GM21367 (cell line): ENCODE results near the gene COG5.

Experiments
- ATAC-seq: cut with Tn5 transposase; IDR thresholded peaks from one replicate; pipeline ENCODE4 v1.9.1; 2021; ENCODE audit not compliant: unreplicated experiment

The COG5 gene

DNA sequence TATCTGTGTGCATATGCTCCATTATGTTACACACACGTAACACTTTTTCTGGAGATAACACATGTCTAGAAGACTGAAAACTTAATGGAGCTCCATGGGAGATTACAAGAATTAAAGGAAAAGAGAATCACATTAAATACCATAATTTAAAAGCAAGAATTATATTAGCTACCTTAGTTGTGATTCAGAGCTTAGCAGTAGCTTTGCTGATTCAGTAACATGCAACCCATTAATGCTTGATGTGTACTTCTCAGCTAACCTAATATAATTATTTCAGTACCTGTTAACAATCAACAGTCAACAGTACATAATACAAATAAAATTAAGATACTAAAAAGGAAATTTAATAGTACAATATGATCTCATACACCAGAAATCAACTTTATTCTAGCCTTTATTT, 167.6 kb downstream of the COG5 start:
- no peak for ATAC-seq

GRCh38 chr7:107394831-107395230, 168.9 kb downstream of the COG5 start:
- no peak for ATAC-seq

GRCh38 chr7:107394276-107394675, 169.4 kb downstream of the COG5 start:
- ATAC-seq, result no peak

DNA sequence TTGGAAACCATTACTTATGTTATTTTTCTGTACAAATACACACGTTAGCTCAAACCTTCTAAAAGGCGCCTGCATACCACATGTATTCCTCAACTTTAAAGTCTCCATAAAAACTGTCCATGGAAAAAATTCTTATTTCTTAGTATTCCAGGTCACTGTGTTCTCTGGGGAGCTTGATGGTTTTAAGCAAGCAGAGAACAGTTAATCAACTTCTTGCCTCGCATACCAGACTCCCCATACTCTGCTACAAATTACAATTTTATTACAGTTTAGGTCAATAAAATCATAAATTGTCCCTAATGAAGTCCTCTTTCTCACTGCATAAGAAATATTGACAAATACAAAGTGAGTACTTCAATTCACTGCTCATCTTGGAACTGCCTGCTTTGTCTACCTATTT, 170.9 kb downstream of the COG5 start:
- no peak for ATAC-seq

GRCh38 chr7:107390916-107391315, 172.8 kb downstream of the COG5 start:
- no peak for ATAC-seq

GRCh38 chr7:107388604-107389003, 175.1 kb downstream of the COG5 start:
- ATAC-seq, result no peak

DNA sequence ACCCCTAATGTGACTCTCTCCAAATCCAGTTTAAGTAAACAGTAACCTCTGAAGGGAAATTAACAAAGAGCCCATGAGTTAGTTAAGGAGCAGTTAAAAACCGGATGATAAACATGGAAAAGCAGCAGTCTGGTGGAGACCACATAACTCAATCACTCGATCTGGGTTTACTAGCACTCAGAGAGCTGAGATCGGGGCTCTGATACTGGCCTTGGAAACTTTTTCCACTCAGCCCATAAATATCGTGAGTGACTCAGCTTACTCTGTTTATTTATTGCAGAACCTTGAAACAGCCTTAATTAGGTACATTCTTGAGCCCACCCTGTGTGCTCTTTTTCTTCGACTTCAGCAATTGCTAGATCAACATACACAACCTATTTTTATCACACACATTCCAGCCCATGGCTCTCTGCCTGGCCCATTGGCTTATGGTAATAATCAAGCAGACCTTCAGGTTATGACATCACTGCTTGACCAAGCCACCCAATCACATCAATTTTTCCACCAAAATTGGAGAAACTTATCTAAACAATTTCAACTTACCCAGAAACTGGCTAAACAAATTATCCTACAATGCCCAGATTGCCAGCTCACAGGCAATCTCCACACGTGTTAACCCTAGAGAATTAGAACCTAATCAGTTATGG, 176.0 kb downstream of the COG5 start:
- ATAC-seq, result no peak

GRCh38 chr7:107387128-107387527, 176.6 kb downstream of the COG5 start:
- no peak for ATAC-seq

DNA sequence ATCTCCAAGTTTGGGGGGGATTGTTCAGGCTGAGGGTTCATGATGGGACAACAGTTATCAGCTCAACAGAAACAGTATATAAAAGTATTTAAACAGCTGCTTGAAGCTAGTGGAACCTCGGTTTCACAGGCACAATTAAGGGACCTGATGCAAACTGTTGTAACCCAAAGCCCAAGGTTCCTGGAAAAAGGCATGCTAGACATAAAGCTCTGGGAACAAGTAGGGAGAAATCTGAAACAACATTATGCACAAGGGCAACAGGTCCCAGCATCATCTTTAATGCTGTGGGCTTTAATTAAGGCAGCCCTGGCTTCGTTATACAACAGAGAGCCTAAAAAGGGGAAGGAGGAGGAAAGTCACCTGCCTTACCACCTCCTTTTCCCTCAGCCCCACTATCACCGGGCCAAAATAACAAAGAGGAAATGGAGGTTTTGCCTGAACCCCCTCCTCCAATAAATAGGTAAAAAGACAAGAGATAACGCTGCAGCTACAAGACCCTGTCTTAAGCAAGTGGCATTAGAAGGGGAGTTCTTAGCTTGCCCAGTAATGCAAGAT, 177.1 kb downstream of the COG5 start:
- no peak for ATAC-seq

DNA sequence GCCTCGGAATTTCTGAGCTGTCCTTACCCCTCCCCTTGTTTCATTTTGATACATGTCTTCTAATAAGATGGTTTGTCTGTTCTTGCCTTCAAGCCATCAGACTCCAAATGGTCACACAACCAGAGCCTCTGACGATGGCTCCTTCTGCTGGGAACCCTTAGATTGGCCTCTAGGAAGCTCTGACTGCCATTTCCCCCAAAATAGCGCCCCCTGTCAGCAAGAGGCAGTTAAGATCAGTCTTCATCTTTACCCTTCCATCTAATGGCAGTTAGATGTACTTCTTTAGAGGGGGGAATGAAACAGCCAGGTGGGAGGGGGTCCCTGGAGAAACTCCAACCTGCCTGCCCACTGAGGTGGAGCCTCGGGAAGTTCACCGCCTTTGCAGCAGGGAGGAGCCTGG, 179.7 kb downstream of the COG5 start:
- no peak for ATAC-seq

DNA sequence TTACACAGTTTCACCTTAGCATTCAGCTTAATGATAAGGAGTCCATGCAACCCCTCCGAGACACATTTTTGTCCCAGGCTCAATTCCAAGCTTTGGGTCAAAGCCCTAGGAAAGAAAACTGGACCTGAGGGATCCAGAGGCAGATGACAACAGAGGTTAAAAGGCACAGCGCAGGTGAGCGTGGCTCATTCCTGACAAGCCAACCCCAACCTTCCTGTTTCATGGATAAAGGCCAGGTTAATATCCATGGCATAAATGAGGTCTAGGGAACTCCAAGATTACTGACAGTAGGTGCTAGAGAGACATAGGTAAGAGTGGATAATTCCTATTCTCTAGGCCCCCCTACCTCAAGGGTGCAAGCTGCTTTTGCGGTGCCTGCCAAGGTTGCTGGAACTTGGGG, 180.5 kb downstream of the COG5 start:
- no peak for ATAC-seq

DNA sequence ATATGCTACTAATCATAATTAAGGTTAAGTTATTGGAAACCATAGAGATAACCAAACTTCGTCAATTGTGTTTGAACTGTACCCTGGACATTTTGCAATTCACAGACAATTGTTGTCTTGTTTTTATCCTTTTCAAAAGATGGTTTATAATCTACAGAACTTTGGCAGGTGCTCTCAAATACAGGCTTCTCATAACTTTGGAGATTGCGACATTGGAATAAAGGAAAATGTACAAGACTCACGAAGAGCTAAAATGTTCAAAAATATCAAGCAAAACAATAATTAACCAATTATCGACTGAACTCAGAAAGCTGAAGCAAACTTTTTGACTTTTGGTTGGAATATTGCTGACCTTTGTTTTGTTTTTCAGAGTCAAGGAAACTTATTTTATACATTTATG, 182.3 kb downstream of the COG5 start:
- no peak for ATAC-seq

DNA sequence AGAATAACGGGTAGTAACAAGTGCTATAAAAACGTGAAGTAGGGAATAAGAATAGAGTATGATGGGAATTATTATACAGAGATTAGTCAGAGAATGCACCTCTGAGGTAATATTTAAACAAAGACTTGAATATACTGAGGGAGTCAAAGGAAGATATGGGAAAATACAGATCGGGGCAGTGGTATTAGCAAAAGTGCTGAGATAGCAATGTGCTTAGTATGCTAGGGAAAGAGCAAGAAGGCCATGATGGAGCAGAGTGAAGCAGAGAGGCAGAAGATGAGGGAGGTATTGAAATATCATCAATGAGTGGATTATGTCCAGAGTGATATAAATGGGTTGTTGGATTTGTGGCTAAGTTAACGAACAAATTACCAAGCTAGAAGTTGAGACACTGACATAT, 190.4 kb downstream of the COG5 start:
- no peak for ATAC-seq

- ATAC-seq, result no peak
These were observed 191.4 kb downstream of the COG5 start for GRCh38 chr7:107372298-107372697.

DNA sequence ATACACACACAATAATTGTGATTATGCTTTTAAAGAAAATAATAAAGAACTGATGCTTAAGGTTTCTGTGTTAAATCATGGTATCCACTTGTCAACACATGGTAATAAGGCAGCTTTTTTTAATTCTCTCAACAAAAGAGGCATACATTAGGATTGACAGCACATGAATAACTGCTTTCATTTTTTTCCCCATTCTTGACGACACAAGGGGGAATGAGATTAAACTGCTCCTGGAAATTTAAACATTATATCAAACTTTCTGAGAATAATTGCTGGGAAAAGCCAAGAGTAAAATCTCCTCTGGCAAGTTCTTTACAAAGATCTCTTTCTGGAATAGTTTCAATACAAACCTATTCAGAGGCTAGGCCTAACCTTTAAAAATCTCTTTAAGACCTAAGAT, 192.9 kb downstream of the COG5 start:
- ATAC-seq, result no peak

- ATAC-seq, result no peak
These were observed 198.9 kb downstream of the COG5 start for GRCh38 chr7:107364787-107365186.

- no peak for ATAC-seq
These were observed 204.0 kb downstream of the COG5 start for GRCh38 chr7:107359520-107360316.

DNA sequence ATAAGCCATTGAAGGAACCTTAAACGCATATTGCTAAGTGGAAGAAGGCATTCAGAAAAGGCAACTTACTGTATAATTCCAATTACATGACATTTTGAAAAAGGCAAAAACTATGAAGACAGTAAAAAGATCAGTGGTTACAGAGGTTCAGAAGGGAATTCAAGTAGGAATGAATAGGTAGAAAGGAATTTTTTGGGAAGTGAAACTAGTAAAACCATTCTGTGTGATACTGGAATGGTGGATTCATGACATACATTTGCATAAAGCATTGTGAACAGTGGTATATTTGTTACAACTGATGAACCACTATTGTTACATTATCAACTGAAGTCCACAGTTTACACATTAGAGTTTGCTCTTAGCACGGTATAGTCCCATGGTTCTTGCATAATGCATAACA, 208.1 kb downstream of the COG5 start:
- no peak for ATAC-seq

DNA sequence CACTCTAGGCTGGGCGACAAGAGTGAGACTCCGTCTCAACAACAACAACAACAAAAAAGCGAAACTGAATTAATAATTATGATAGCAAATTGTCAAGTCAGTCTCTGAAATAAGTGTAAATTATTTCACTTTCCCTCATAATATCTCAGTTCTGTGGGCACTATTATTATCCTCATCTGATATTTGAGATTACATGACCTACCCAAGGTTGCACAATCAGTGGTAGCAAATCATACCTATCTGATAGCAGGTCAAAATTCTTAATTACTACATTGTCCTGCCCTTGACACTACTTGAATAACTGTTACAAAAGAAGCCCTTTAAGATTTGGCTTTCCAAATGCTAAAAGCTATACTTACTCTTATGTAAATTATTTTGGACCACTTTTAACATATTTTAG, 209.1 kb downstream of the COG5 start:
- ATAC-seq, result no peak

DNA sequence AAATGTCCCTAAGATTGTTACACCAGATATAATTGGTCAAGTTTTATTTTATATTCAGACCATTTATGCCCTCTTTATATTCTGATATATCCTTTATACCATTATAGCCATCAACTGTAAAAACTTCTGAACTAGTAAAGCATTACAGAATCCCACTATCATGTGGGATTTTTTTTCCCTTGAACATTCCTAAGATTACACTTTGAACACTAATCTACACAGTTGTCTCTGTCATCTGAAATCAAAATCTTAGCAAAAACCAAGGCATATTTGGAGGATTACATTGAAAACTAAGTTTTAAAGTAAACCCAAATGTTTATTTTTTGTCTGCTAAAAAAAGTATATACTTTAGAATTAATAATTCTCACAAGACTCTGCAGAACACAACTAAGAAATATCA, 210.0 kb downstream of the COG5 start:
- no peak for ATAC-seq

- no peak for ATAC-seq
These were observed 217.8 kb downstream of the COG5 start for GRCh38 chr7:107345898-107346297.

DNA sequence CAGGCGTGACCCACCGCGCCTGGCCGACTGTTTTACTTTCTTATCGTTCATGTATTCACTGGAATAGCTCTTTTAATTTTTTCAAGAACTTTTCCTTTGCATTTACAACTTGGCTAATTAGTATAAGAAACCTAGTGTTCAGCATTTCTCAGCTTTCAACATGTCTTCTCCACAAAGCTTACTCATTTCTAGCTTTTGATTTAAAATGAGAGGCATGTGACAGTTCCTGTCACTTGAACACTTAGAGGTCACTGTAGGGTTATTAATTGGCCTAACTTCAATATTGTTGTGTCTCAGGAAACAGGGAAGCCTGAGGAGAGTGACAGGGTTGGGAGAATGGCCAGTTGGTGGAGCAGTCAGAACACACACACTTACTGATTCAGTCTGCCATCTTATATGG, 218.9 kb downstream of the COG5 start:
- ATAC-seq, result no peak
